HG03175 (cell line): ENCODE results near the gene TMEM135.
A peak's percentile ranks its signal among the peaks of the same experiment; 100 is the strongest.

Experiments
- ATAC-seq: cut with Tn5 transposase; IDR thresholded peaks from one replicate; pipeline ENCODE4 v1.9.1; 2021; ENCODE audit warnings: mild to moderate bottlenecking, moderate library complexity; ENCODE audit not compliant: unreplicated experiment

The TMEM135 gene

DNA sequence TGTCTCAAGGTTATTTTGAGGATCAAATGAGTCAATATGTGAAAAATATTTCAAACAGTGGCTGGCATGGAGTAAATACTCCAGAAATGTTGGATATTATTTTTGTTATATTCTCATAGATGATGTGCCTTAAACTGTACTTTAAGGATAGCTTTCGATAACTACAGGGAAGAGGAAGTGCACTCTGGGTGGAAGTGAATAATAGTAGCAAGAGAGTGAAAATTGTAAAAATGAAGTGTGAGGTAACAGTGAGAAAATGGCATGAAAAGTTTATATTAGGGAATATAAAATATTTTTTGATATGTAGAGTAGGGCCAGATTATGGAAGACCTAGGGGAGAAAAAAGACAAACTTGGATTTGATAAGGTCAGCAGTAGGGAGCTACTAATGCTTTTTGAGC, 258.9 kb downstream of the TMEM135 start:
- no peak for ATAC-seq

- no peak for ATAC-seq
These were observed 260.4 kb downstream of the TMEM135 start for GRCh38 chr11:87298155-87298554.

DNA sequence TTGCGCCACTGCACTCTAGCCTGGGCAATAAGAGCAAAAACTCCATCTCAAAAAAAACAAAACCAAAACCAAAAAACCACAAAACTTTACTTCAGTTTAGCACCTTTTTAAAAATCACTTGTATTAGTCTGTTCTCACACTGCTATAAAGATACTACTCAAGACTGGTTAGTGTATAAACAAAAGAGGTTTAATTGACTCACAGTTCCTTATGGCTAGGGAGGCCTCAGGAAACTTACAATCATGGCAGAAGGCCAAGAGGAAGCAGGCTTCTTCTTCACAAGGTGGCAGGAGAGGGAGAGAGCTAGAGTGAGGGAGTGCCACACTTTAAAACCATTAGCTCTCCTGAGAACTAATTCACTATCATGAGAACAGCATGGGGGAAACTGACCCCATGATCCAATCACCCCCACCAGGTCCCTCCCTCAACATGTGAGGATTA, 261.3 kb downstream of the TMEM135 start:
- ATAC-seq = no peak

GRCh38 chr11:87300640-87301380, 263.1 kb downstream of the TMEM135 start:
- ATAC-seq = peak; percentile 74

- ATAC-seq = no peak
These were observed 264.2 kb downstream of the TMEM135 start for GRCh38 chr11:87301785-87302540.

- ATAC-seq = no peak
These were observed 266.7 kb downstream of the TMEM135 start for GRCh38 chr11:87304412-87304811.

DNA sequence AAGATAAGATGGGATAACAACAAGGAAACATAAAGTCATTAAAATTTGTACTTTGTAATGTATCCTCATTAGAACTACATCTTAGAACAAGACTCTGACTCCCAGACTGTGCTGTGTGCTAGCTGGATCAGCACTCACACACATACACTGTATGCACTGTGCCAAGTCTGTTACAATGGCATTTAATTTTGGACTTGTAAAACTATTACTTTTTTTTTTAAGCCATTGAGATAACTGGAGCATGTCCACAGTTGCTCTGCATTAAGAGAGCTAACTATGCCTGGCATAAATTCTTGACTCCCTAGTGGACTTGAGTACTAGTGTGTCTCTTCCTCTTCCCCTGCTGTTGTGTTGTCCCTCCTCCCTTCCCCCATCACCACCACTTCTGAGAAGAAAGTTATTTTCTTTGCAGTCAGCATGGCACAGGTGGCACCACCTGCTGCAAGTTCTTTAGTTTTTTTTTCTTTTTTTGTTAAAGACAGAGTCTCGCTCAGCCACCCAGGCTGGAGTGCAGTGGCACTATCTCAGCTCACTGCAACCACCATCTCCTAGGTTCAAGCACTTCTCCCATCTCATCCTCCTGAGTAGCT, 268.6 kb downstream of the TMEM135 start:
- no peak for ATAC-seq

DNA sequence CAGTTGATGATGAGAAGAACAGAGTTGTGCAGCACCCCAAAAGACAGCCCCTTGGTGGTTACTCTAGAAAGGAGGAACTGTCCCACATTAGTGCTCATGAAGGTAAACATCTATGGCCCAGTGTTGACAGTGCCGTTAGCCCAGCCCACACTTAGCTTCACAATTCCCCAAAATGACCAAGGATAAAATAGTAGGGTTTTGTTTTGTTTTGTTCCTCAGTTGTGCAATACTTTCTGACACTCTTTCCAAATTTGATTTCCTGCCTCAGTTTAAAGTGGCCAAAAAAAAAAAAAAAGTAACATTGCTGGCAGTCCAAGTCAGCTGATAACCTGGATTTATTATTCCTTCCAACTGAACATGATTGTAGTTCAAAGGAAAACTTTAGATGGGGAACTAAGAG, 269.4 kb downstream of the TMEM135 start:
- ATAC-seq = no peak

DNA sequence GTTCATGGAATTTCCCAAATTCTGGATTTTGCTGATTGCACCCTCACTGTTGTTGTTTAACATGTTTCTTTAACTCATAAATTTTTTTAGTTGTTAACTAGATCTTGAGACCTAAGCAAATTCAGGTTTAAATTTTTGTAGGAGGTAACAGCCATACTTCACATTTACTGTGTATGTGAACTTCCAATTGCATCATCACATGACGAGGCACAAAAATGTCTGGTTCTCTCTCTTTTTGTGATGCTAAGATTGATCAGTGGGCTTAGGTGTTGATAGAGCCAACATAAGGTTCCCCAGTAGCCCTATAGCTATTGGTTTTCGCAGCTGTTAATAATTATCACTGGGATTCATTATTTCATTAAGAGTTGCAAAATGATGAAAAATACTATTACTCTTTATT, 277.5 kb downstream of the TMEM135 start:
- ATAC-seq = no peak

- ATAC-seq = no peak
These were observed 278.8 kb downstream of the TMEM135 start for GRCh38 chr11:87316491-87316890.

DNA sequence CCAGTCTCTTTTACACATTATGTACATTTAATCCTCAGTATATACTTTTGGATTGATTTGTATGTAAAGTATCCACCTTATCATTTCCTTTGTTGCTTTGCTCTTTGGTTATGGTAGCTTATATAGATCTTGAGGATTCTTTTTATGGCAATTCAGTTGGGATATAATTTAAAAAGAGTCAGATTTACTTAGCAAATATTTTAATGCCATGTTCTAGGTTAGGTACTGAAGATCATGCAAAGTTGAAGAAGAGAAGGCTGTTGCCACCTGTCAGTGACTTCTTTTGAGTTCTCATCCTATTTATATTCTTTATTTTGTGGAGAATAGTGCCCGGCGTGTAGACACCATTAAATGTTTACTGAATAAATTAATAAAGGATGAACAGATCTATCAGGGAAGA, 279.7 kb downstream of the TMEM135 start:
- no peak for ATAC-seq

DNA sequence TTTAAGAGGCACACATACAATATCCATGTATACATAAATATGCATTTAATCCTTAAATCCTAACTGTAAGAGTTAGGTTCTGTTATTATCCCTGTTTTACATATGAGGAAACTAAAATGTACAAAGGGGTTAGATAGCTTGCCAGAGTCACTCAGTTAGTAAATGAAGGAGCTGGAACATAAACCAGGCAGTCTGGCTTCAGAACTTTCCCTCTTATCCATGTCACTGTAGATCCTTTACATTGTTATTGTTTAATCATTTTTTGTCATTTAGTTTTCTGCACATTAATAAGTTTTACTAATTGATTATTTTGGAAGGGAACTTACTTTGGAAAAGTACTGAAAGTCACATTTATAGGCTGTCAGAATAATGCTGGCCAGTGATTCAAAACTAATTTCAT, 282.4 kb downstream of the TMEM135 start:
- ATAC-seq = no peak

DNA sequence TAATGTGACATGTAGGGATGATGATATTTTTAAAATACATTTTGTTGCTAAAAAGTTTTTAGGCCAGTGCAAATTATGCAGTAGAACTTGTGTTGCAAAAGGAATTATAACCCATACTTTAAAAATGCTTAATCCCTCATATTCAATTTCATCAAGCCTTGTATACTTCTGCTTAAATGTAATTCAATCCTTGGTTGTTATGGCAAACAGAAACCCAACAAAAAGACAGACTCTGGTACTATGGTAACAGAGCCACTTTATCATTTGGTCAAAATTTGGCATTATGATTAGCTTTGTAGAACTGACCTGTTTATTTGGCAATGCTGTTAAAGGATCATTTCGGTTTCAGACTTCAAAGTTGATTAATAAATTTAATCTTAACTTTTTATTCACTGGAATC, 284.8 kb downstream of the TMEM135 start:
- ATAC-seq = no peak

- no peak for ATAC-seq
These were observed 286.2 kb downstream of the TMEM135 start for GRCh38 chr11:87323899-87324298.

DNA sequence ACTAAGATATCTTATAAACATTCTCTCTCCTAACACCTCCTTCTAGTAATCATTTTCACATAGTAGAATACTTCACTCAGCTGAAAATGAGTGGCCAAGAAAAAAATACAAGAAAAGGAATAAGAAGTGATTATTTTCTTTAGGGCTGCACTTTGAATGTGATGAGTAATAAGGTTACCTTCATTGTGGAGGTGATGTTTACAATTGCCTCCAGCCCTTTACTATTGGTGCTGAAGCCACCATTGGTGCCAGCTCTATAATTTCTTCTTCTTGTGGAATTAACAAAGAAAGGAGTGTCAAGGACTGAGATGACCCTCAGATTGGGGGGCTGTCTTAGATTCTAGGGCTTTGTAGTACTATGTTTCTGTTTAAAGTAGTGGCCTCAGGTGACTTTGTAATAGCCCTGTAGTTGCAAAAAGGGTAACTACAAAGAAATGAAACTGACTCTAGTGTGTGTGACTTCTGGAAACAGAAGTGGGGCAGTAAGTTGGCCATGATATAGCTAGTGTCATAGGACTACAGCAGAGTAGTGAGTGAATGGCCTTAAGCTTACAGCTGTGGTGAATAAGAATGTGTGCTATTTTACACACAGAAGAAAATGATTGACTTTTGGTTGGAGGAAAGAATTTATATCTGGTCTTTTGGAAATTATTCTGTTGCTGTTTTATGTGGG, 287.2 kb downstream of the TMEM135 start:
- no peak for ATAC-seq

DNA sequence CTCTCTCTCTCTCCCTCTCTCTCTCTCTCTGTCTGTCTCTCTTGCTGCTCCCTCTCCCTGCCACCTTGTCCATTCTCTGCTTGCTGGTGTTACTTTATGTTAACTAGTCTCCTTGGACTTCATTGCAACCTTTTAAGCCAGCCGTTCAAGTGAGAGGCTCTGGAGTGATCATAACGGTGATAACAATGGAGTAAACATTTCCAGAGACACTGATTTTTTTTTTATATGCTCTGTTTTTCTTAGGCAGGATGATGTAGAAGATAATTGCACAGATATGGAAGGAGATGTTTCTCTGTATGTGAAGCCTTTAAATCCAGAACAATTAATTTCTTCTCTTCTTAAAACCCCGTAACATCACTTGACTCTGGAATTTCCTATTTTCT, 287.7 kb downstream of the TMEM135 start:
- no peak for ATAC-seq

DNA sequence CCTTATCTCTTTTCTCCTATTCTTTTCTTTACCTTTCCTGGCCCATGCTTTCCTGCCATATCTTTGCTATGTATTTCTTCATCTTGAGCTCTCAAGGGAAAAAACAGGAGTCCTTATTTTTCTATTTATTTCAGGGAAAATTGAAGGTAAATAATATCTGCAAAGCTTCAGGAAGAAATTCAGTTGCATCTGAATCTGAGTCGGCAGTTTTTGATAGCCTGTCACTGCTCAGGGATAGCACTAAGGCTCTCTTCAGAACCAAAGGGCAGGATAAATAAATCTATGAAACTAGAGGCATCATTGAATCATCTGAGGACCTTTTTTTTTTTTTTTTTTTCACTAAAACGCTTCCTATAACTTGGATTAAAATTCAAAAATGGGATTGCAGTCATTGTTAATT, 288.9 kb downstream of the TMEM135 start:
- ATAC-seq = no peak

GRCh38 chr11:87329172-87329571, 291.4 kb downstream of the TMEM135 start:
- ATAC-seq = no peak

DNA sequence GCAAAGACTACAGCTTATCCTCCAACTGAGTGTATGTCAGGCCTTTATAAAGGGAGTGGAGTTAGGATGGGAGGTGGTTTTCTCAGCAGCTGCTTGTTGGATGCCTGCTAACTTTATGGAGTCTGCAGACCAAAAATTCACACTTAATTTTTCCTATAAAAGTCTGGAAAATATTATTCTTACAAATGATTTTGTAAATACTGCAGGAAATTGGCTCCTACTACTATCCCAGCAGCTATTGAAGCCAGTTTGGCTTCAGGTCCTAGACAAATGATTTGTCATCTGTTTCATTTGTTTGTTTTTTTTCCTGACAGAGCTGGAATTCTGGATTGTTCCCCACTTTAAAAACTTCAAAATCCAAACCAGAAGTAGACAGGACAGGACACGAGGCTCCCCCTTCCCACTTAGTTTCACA, 292.5 kb downstream of the TMEM135 start:
- no peak for ATAC-seq

- no peak for ATAC-seq
These were observed 293.5 kb downstream of the TMEM135 start for GRCh38 chr11:87331273-87331672.

- ATAC-seq = no peak
These were observed 300.4 kb downstream of the TMEM135 start for GRCh38 chr11:87338046-87338639.
